ENCODE data around the gene KDM7A. TPM values are rescaled to one million over a fixed set of nuclear protein-coding genes. Genes with fewer than 3 reads are reported as not detected.

The KDM7A gene
- total RNA-seq, 1 donor from 2014 or later: 4.9 TPM

DNA sequence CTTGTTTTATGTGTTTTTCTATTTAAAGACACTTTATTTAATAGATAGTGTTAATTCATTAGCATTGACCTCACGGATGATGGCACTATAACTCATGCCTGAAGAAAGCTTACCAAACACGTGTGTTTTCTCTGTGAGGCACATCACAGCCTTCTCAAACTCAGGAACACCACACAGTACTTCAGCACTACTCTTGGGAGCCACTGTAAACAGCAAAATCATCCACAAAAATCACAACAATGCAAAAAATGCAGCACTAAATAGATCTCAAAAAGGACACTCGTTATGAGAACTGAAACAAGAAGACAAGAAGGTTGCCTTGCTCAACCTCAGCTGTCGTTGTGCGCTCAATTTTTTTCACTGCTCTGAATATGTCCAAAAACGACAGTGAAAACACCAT is 102.0 kb downstream of the KDM7A start:
- H3K4me1 Mint-ChIP-seq: peaks cover 4% of the 10 kb centered on the region
- no peak overlapping the region for H3K4me3 Mint-ChIP-seq
- no peaks in the 10 kb centered on the region for H3K27me3 Mint-ChIP-seq (ENCODE audit: low read depth)
- peaks cover 4% of the 10 kb centered on the region for H3K9me3 Mint-ChIP-seq
- TF ChIP-seq, protein P1, sequence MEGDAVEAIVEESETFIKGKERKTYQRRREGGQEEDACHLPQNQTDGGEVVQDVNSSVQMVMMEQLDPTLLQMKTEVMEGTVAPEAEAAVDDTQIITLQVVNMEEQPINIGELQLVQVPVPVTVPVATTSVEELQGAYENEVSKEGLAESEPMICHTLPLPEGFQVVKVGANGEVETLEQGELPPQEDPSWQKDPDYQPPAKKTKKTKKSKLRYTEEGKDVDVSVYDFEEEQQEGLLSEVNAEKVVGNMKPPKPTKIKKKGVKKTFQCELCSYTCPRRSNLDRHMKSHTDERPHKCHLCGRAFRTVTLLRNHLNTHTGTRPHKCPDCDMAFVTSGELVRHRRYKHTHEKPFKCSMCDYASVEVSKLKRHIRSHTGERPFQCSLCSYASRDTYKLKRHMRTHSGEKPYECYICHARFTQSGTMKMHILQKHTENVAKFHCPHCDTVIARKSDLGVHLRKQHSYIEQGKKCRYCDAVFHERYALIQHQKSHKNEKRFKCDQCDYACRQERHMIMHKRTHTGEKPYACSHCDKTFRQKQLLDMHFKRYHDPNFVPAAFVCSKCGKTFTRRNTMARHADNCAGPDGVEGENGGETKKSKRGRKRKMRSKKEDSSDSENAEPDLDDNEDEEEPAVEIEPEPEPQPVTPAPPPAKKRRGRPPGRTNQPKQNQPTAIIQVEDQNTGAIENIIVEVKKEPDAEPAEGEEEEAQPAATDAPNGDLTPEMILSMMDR (conservative IDR thresholded peaks at IDR 0.05): no peak
- DNase-seq (ENCODE audit: low read depth, low spot score): no peak
- H3K36me3 Mint-ChIP-seq (ENCODE audit: low read depth): no peaks in the 10 kb centered on the region
- no peak overlapping the region for H3K27ac Mint-ChIP-seq (ENCODE audit: unreplicated experiment)

DNA sequence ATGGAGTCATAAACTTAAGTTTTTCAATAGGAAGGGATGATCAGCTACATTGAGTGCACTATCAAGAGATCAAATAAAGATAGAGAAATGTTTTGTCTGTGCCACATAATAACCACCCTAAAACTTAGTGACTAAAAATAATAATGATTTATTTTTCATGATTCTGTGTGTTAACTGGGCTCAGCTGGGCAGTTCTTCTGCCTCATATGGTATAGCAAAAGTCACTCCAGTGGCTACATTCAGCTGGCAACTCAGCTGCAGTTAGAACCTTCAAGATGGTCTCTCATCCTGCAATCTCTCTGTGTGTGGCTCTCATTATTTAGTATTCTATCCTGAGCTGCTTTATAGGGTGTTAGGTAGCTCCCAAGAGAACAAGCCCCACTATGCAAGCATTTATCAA is 106.2 kb downstream of the KDM7A start:
- Mint-ChIP-seq H3K9me3 (peaks cover 16% of the 10 kb centered on the region), H3K27me3 (ENCODE audit: low read depth) (peaks cover 12% of the 10 kb centered on the region), H3K4me3 (no peak overlapping the region), H3K4me1 (no peaks in the 10 kb centered on the region), H3K36me3 (ENCODE audit: low read depth) (peaks cover 15% of the 10 kb centered on the region), H3K27ac (ENCODE audit: unreplicated experiment) (no peak overlapping the region)
- no peak for DNase-seq (ENCODE audit: low read depth, low spot score)
- TF ChIP-seq, protein P1 (conservative IDR thresholded peaks at IDR 0.05): no peak

DNA sequence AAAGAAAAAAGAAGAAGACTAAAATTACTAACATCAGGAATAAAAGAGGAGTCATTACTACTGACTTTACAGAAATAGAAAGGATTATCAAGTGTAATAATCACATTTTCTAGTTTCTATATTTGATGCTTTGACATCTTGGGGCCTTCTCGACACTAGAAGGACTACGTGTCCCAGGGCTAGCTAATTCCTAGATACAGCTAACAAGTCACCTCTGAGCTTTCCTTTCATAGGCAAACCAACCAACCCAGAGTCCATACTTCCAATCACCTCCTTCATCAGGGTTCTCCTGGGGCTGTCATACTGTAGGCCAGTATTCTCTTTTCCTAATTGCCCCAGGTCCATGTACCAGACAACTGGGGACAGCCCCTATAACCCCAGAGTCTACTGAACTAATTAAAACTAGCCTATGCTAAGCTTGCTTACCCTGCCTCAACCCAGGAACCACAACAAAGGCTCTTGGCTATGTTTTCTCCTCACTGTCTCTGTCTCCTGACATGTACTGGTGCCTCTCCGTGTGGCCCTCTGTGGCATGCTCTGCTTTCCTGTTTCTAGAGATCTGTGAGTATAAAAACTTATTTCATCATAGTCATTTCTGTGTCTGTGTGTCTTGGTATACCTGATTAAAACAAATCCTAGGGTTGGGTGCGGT is 107.4 kb downstream of the KDM7A start:
- no peaks in the 10 kb centered on the region for H3K4me1 Mint-ChIP-seq
- no peak overlapping the region for H3K27ac Mint-ChIP-seq (ENCODE audit: unreplicated experiment)
- TF ChIP-seq, protein P1 (conservative IDR thresholded peaks at IDR 0.05): no peak
- H3K9me3 Mint-ChIP-seq: peaks cover 12% of the 10 kb centered on the region
- H3K36me3 Mint-ChIP-seq (ENCODE audit: low read depth): peaks cover 15% of the 10 kb centered on the region
- H3K27me3 Mint-ChIP-seq (ENCODE audit: low read depth): peaks cover 13% of the 10 kb centered on the region
- no peak for DNase-seq (ENCODE audit: low read depth, low spot score)
- no peak overlapping the region for H3K4me3 Mint-ChIP-seq

DNA sequence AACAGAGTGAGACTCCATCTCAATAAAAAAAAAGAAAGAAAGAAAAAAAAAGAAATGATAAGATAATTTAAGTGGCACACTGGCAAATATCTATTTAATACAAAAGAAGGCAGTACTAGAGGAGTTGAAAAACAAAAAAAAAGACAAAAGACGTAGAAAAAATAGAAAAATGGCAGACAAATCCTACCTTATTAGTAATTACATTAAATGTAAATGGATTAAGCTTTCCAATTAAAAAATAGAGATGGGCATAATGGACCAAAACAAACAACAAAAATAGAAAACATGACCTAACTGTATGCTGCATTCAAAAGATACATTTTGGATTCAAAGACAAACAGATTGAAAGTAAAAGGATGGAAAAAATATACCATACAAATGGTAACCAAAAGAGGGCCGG is 108.8 kb downstream of the KDM7A start:
- H3K27me3 Mint-ChIP-seq (ENCODE audit: low read depth): peaks cover 24% of the 10 kb centered on the region
- H3K9me3 Mint-ChIP-seq: peaks cover 12% of the 10 kb centered on the region
- no peaks in the 10 kb centered on the region for H3K4me1 Mint-ChIP-seq
- no peak overlapping the region for H3K4me3 Mint-ChIP-seq
- peaks cover 21% of the 10 kb centered on the region for H3K36me3 Mint-ChIP-seq (ENCODE audit: low read depth)
- TF ChIP-seq, protein P1 (conservative IDR thresholded peaks at IDR 0.05): no peak
- no peak for DNase-seq (ENCODE audit: low read depth, low spot score)
- H3K27ac Mint-ChIP-seq (ENCODE audit: unreplicated experiment): no peak overlapping the region

DNA sequence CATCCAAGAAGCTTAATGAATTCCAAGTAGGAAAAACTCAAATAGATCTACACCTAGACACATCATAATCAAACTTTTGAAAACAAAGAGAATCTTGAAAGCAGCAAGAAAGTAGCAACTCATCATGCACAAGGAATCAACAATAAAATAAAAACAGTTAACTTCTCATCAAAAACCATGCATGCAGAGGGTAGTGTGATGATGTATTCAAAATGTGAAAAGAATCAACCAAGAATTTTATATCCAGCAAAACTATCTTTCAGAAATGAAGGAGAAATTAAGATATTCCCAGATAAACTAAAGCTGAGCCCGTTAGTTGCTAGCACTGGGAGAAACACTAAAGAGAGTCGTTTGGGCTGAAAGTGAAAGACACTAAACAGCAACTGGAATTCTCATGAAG is 109.7 kb downstream of the KDM7A start:
- Mint-ChIP-seq H3K27me3 (ENCODE audit: low read depth) (peaks cover 27% of the 10 kb centered on the region), H3K36me3 (ENCODE audit: low read depth) (peaks cover 21% of the 10 kb centered on the region), H3K27ac (ENCODE audit: unreplicated experiment) (no peak overlapping the region), H3K4me3 (no peak overlapping the region), H3K4me1 (no peaks in the 10 kb centered on the region), H3K9me3 (peaks cover 12% of the 10 kb centered on the region)
- DNase-seq (ENCODE audit: low read depth, low spot score): no peak
- TF ChIP-seq, protein P1 (conservative IDR thresholded peaks at IDR 0.05): no peak
